ENCODE results near the gene LHFPL4.

- no peak for TF ChIP-seq EZH2 (IDR thresholded peaks at IDR 0.05)
- no peak for TF ChIP-seq POLR2AphosphoS5 (IDR thresholded peaks at IDR 0.05; ENCODE audit: borderline replicate concordance, low read depth, low read length)
These were observed 103.5 kb downstream of the LHFPL4 start for GRCh38 chr3:9450126-9450525.

Measured in SK-N-MC (cell line).